NCI-H226 (cell line): ENCODE measurements around the gene LCA5.
"Not testable (repeated sequence)": the region's sequence is repeated elsewhere in the genome, so short reads cannot be mapped to it uniquely, and the experiment has no call there.

Experiments
- DNase-seq: peaks from one replicate; pipeline ENCODE4 v3.0.0-alpha.2; 2015

The LCA5 gene

DNA sequence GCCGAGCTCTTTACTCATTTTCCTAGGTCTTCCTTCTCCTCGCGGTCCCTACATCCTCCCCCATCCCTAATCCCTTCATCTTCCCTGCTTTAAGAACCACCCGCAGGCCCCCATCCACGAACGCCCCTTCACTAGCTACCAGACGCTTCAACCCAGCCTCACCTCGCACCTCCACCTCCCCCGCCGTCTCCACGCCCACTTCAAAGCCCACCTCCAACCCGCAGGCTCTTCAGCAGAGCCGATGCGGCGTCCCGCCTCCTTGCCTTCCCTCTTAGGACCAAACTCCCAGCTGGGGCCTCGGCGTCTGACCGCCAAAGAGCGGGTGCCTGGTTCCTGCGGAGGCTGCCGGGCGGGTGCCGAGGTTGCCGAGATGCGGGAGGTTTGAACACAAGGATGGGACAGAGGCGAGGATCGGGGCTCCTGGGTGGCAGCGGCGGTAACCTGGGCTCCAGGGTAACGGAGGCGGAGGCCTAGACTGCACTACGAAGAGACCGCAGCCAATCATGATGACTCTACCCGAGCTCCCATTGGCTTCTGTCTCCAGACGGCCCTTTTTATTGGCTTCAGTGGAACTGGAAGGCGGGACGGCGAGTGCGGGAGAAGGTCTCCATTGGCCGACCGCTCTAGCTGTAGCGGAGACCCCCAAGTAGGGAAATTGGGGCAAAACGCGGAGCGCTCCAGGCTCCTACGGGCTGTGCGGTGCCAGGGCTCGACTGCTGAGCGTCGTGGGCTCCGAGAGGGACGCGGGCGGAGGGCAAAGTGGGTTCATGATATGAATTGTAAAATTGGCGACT is at the start of gene LCA5:
LCA5 (minus strand) TSS at position 477 of the 794 bp plus-strand sequence. CDS start 18,536 bp downstream, outside the sequence.
- DNase-seq: peak; percentile 96

DNA sequence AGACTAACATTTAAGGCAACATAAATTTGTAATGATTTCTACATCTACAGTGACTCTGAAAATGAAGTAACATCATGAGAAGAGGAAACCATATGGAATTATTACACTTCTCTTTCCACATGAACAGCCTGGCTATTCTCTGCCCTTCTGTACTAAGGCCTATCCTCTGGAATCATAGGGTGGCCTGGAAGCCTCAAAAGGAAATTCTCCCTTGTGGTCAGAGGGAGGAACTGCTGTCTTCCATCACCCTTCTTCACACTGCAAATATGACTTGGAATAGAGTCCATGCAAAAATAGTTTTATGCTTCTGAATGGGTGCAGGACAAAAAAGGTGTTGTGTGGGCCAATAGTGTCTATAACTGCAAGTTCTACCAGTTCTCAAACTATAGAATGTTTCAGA is 49.3 kb upstream of the LCA5 start:
- DNase-seq: peak; percentile 28

DNA sequence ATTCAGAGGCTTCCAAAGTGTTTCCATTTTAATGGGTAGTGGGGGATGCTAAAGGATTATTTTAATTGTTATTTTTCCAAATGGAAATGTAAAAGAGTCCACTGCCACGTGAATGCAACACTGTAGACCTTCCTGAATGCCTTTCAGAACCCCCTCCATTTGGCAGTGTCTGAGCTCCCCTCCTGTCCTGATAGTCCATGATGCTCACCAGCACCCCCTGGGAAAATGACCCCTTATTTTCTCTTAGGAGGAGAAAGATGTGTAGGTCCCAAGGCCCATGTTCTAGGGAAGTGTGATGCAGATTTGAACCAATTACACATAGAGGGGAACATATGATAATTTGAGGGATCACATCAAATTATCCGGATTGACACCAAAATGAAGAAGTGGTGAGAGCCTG is 47.1 kb upstream of the LCA5 start:
- no peak for DNase-seq

DNA sequence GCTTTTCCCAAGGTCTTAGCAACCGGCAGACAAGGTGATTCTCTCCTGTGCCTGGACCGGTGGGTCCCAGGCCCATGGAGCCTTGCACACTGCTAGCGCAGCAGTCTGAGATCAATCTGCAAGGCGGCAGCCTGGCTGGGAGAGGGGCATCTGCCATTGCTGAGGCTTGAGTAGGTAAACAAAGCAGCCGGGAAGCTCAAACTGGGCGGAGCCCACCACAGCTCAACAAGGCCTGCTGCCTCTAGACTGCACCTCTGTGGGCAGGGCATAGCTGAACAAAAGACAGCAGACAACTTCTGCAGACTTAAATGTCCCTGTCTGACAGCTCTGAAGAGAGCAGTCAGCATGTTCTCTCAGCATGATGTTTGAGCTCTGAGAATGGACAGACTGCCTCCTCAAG is 40.7 kb upstream of the LCA5 start:
- not testable (repeated sequence) for DNase-seq

DNA sequence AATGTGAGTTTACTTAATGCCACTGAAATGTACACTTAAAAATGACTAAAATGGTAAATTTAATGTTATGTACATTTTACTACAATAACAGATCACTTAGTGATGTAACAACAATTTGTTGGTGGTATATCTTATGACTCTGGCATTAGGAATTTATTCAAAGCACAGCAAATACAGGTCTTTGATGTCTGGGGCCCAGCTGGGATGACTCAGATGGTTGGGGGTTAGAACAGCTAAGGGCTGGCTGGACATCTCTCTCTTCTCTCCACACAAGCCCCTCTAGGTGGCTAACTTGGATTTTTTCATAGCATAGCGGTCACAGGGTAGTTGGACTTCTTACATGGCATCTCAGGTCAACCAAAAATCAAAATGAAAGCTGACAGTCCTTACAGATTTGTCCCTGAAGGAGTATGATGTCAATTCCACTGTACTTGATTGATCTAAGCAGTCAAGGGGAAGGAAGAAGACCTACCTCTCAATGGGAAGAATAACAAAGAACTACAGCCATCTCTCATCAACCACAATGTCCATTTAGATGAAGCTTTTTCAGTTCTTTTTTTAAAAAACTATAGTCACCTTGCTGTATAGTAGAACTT is 37.5 kb upstream of the LCA5 start:
- peak; percentile 54 for DNase-seq

DNA sequence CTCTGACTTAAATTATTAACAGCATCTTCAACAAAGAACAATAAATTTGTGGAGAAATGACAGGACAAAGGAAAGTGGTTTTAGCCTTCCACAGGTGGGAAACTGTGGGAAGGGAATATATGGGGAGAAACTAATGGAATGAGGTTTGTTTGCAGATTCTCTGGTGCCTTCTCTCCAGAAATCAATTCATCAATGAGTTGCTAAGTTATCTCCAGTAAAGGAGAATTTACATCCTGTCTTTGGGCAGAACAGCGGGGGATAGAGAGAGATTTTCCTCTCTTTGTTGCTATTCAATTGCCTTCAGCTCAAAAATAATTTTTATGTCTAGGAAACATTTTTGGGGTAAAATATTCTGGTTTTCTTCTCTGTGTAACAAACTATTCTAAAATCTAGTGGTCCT is 36.9 kb upstream of the LCA5 start:
- DNase-seq: no peak

DNA sequence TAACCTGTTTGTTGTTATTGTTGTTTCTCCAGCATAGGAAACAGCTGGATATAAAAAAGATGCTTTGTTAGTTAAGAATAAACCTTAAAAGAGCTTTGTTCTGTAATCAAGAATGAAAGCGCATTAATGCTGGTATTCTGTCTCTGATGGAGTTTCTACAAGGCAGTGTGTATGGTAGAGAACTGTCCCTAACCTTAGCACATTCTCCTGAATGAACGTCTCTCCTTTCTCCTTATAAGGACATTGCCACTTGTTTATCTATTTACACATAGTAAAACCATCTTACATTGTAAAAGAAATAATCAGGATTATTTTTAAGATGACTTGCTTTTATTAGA is 33.8 kb upstream of the LCA5 start:
- no peak for DNase-seq

DNA sequence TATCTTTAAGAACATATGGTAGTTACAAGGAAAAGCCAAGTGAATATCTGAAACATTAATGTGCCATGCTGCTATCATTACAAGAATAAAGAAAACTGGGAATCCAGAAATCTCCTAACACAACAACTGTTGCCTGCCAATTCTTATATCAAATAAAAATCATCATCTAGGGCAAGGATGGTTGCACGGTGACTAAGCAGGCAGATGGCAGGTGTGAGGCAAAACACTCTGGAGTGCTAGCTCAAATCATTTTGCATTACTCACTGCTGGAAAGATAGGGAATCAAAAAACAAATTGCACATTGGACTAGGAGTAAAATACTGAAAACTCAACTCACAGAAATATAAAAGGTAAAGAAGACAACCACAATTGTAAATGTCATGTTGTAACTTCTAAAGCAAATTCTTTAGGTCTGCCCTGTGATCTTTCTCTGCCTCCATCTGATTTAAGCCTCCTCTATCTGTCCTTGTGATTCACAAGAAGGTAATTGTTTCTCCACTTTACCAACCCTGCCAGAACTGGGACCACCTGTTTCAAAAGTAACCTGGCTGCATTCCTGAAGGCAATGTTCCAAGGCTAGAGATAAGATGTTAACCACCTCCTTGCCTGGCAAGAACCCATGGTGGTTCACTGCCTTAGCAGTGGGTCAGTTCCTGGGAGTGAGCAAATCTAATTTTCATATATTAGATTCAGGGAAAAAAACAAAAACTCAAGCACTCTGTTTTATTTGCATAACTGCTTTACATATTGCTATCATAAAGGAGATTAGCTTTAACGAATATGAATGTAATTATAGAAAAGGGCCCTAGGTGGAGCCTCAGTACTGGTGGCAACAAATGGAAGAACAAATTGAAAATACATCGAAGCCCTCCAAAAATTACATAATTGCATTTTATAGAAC is 33.1 kb upstream of the LCA5 start:
- peak; percentile 91 for DNase-seq

DNA sequence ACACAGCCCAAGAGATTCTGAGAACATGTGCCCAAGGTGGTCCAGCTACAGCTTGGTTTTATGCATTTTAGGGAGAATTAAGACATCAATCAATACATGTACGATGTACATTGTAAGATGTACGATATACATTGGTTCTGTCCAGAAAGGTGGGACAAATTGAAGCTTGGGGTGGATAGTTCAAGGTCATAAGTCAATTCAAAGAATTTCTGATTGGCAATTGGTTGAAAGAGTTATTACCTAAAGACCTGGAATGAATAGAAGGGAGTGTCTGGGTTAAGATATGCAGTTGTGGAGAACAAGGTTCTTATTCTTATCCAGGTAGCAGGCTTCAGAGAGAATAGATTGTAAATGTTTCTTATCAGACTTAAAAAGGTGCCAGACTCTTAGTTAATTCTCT is 31.8 kb upstream of the LCA5 start:
- DNase-seq: no peak

DNA sequence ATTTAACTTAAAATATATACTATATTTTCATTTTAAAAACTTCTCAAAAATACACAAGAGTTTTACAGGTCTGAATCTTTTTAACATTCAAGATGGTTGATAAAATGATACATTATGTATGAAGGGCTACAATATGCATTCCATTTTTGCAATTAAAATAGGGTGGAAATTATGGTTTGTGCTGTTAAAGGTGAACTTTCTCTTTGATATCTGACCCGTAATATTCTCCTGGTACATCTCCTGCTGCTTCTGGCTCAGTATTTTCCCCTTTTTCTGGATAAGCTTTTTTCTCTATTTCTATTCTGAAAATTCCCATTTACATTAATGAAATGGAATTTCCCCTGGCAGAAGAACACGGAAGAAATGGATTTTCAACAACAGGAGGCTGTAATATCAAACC is 27.4 kb upstream of the LCA5 start:
- DNase-seq: no peak

DNA sequence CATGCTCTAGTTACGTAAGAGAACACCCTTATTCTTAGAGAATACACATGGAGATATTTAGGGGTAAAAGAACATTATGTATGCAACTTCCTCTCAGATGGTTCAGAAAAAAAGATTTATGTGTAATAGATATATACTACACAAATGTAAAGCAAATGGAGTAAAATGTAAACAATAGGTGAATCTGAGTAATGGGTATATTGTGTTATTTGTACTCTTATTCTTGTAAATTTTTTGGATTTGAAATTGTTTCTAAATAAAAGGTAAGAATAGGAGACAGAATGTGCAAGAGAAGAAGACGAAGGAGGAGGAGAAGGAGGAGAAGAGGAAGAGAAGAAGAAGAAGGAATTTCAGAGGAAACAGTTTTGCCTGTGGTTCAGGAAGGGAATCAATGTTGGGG is 22.5 kb upstream of the LCA5 start:
- no peak for DNase-seq

DNA sequence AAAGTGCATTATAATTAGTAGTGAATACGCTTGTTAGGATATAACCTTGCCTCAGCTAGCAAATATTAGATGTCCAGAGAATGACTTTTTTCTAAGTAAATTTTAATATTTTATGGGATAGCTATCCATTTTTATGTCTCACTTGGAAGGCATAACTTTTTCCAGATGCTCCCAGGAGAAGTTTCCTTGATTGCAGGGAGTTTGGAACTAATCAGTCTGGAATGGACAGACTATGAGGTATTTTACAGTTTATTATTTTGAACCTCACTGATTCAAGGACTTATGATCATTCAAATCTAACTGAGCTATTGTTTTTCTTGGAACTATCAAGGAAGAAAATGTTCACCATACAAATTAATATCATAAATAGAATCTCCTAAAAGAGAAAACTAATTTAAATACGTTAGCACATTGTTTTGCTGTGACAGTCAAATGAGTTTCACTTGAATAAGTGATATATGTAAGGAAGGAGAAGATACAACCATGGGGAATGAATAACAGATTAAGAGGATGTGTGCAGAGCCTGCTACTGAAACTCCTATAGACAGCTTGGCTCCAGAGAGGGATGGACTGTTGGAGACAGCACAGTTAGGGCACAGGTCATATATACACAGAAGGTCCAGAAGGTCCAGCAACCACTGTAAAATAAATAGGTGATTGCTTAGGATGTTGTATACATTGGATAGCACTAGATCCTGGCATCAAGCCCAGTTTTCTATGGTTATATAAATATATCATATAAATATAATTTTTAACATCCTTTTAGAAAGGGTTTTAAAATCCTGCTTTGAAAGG is 20.6 kb upstream of the LCA5 start:
- no peak for DNase-seq

DNA sequence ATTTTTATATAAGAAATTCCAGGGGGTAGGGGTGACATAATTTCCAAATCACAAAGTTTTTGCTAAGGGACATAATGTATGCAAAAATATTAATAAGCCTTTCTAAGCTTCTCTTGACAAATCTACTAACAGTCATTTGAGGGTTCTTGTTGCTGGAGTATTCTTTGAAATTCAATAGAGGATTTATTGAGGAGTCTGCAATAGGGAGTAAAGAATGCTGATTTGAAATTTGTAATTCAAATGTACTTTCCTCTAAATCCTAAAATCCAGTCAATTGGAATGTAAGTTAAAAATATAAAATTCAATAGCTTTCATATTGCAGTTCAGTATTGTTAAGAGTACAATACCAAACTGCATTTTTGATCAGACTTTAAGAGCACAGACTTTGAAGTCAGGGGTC is 17.1 kb upstream of the LCA5 start:
- DNase-seq: no peak

DNA sequence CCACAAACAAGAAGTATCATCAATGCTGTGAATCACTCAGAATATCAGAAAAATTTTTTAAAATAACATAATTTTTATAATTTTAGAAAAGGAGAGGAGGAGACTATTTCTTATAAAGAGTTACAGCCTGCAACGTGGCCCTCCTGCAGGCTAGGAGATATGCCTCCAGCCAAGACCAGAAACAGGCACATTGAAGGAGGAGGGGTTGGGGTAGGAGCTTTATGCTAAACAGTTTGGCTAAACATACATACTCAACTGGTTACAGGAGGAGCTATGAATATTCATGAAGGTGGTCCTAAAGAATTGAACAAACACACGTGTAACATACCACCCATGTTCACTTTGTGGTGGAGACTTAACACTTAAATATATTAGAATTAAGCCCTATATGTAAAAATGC is 14.2 kb upstream of the LCA5 start:
- DNase-seq: no peak

DNA sequence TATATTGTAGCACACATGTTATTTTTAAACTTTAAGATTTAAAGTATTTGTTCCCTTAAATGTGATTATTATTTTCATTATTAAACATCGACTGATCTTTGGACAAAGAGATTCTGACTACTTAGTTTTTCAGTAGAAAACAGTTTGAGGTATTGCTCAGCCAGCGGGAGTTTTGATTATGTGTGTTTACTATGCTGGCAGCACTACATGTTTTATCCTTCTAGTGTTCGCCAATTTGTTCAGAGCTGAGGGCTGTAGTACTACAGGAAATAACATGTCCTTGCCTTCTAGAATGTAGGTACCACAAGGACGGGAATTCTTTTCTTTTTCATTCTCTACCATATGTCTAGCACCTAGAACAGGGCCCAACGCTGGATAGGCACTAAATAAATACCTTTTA is 11.1 kb upstream of the LCA5 start:
- DNase-seq: no peak

DNA sequence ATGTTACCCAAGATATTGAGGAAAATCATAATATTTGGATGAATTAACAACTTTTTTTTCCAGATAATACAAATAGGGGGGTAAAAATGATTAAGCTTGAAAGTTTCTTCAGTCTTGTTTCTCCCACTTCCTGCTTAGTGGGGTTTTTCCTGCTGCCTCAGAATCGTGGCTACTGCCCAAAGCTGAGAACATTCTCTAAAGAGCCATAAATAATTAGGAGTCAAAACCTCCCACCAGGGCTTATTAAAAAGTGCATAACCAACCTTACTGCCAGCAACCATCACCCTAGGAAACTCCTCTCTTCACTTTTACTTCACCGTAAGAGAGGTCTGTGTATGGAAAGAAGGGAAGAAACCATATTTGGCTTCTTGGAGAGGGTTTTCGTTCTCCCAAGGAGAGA is 9.0 kb upstream of the LCA5 start:
- peak; percentile 31 for DNase-seq

DNA sequence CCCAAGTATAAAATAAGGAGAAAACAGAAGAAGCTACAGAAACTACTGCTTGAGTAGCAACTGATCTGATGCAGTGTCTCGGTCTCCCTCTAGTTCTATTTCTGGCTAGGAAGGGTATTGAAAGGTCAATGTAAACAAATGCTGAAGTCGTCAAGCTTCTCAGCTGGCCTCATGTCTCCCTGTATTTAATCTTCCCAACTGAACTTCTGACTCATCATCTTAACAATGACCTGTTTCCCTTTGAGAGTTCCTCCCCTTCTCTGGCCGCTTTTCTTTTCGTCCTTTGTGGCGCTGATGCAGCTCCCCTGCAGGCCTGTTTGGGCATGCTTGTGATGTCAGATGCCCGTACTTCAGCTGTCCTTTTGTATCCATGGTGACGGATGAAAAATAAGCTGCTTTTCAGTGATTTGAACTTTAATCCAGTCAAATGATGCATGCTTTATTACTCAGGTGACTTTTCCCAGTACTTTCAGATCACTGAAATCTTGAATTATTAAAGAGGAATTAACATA is 7.8 kb upstream of the LCA5 start:
- peak; percentile 96 for DNase-seq

DNA sequence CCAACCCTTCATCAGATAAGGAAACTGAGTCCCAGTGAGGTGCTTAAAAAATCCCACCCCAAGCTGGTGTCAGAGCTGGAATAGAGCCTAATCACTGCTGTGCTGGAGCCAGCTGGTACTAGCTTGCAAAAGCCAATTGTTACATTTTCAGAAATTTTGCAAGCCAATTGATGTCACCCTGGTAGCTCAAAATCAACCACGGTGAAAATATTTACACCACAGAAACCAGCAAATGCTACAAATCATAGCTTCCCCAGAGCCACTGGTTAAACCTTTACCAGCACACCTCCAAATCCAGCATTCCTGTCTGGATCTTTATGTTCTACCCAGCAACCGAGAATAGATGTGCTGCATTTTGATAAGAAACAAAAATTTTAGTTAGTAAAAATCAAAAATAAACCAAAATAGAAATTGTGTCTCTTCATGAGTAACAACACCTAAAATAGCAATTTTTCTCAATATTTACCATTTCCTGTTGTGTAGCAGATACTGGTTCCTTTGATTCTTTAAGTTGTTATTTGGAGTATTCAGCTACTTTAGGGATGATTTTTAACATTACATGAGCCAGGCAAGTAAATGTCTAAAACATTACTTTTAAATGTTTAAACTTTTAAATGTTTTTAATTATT is 7.2 kb upstream of the LCA5 start:
- DNase-seq: peak; percentile 50

DNA sequence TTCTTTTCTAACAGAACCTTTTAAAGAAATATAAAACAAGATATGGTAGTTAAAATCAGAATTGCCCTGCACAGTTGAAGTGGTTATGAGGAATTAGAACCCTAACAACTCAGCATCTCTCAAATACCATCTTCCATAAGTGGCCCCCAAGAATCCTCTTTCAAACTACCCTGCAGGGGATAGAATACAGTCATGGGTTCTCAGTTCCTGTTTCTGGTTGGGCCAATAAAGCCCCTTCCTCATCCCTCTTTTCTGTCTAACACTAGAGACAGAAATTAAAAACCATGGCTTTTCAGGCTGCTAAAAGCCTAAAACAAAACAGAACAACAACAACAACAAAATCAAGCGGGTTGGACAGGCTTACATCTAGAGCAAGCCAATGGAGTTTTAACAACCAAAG is 6.7 kb upstream of the LCA5 start:
- no peak for DNase-seq

DNA sequence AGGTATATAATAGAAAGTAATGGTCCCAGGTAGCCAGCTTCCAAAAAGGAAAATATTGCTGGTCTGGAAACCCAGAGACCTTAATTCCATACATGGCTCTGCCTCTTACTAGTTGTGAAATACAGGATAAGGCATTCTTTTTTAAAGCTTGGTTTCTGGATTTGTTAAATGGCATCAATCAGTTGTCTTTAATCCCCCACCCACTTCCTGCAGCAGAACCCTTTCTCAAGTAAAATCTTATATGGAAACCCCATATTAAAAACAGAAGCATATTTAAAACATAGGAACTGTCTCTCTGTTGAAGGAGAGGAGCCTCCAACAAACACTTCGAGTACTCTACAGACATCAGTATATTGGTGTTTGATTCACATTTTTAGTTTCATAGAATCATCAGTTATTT is 6.2 kb upstream of the LCA5 start:
- no peak for DNase-seq

DNA sequence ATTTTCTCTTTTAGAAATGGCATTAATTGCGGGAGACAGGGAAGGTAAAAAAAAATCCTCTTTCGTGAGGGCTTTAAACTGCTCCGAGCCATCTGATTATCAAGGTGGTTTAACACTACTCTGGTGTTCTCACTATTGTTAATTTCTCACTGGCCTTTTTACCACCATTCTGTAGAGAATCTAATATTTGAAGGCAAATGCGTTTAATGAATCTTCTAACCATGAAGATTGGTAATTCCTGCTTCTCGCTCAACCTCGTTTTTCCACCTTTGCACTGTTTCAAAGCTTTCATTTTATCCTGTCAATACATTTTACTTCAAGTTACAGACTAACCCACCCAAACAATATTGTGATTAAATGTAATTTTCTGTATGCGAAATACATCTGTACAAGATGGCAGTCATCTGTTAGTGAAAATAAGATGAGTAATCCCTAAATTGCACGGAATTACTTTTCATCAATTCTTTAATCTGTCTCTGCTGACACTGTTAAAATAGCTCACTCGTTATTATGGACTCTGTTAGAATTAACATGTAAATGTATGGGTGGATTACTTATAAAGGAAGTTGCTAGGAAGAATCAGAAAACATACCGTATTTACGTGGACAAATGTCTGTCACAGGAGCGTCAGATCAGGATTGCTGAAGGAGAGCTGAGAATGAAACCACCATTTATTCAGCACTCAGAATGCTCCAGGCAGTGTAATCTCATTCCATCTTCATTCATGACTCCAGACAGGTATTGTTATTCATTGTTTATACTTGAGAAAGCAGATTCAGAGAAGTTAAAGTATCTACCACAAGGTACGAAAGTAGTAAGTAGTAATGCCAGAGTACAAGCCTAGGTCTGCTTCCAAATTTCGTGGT is 1.1 kb upstream of the LCA5 start:
- no peak for DNase-seq
